ENCODE results near the gene ZBTB17. TPM values are rescaled to one million over a fixed set of nuclear protein-coding genes. Genes with fewer than 3 reads are reported as not detected.

The ZBTB17 gene
- total and polyA plus RNA-seq, 2 of the 4 experiments (the other 2 are of a cell fraction), result 26.3 to 58.2 TPM

DNA sequence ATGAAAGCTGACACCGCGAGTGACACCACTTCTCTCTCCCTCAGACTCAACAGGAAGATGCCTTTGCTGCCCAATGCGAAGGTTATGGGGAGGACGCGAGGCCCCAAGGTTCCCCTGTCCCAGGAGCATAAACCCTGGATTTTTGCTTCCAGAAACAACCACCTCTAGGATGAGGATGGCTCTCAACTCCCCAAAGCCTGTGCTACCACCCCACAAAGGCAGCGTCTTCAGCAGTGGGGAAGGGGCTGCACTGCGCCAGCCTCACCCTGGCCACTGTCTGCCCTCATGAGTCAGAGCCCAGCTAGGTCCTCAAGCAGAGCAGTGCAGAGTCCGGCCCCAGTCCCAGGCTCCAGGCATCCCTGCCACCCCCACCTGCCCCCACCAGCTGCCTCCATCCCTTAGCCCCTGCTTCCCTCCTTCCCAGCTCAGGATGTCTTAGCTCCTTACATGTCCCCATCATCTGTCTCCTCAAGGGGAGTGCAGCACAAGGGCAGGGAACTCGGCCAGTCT, 21.2 kb upstream of the ZBTB17 start:
- Histone ChIP-seq H2AK5ac (ENCODE audit: low read depth, low read length) (no peak overlapping the region), H3K56ac (ENCODE audit: extremely low read depth, insufficient read depth, low read length) (no peak overlapping the region), H3K9me3 (ENCODE audit: control insufficient read depth, insufficient read depth, low read length) (no peaks in the 10 kb centered on the region), H3K4me2 (ENCODE audit: low read depth, low read length) (no peak overlapping the region), H3K27me3 (ENCODE audit: control insufficient read depth, insufficient read depth, low read length) (peaks cover 15% of the 10 kb centered on the region; the same call in 1 of the 2 replicates), H2BK20ac (ENCODE audit: low read depth, low read length) (no peak overlapping the region), H4K91ac (ENCODE audit: insufficient read depth, low read depth, low read length) (no peak overlapping the region), H3K18ac (ENCODE audit: low read depth, low read length) (no peak overlapping the region), H3K36me3 (ENCODE audit: control insufficient read depth, insufficient read depth, low read length) (no peaks in the 10 kb centered on the region), H3K79me1 (ENCODE audit: low read depth in 1 of 2, low read length in 2 of 2) (no peaks in the 10 kb centered on the region), H2BK5ac (ENCODE audit: low read depth, low read length, poor library complexity, severe bottlenecking) (no peak overlapping the region), H2AFZ (replicated peaks; ENCODE audit: low read length, poor library complexity) (no peak overlapping the region), H3K4ac (ENCODE audit: low read depth, low read length) (no peak overlapping the region), H2BK15ac (ENCODE audit: low read depth, low read length) (no peak overlapping the region), H2AK9ac (replicated peaks; ENCODE audit: low read depth, low read length, poor library complexity) (no peak overlapping the region), H2BK120ac (ENCODE audit: low read depth, low read length) (no peak overlapping the region), H4K20me1 (ENCODE audit: insufficient read depth, low read length) (no peaks in the 10 kb centered on the region), H3K27ac (ENCODE audit: insufficient read depth, low read length) (no peak overlapping the region), H4K5ac (ENCODE audit: low read depth, low read length) (no peak overlapping the region), H3K9ac (ENCODE audit: low read depth, low read length) (no peak overlapping the region), H4K8ac (ENCODE audit: low read depth in 2 of 2, low read length in 2 of 2) (no peak overlapping the region), H3K14ac (replicated peaks; ENCODE audit: low read depth, low read length) (no peak overlapping the region), H3K23ac (ENCODE audit: low read depth, low read length) (no peak overlapping the region), H3K4me1 (ENCODE audit: control insufficient read depth, insufficient read depth, low read length) (peaks cover 2% of the 10 kb centered on the region; the same call in 1 of the 2 replicates), H3K9me1 (ENCODE audit: insufficient read depth, low read length) (no peaks in the 10 kb centered on the region), H3K4me3 (ENCODE audit: insufficient read depth, low read depth, low read length) (no peak overlapping the region)
- dilution Hi-C loops (cut with HindIII; ENCODE audit: low sequenced_read_pairs, unreplicated experiment), result no loop called here
- POLR2A ChIA-PET (ENCODE audit: unreplicated experiment), result no interaction called here
- intact Hi-C loops (cut with micrococcal nuclease), result no loop called here
- CTCF ChIA-PET, result no interaction called here
- in situ Hi-C loops (cut with MboI; ENCODE audit: low sequenced_read_pairs), result loop anchor here (5.0 to 10.0 kb wide), 2 partner anchors 62 to 180 kb away; no protein-coding TSS in a partner anchor
- no peak for ATAC-seq (ENCODE audit: low read depth)
- WGBS, 2 experiments (ENCODE audit: extremely low coverage in 2 of 2, insufficient read length in 1 of 2), result 89% methylated on average over 4 of the region's 9 CpGs; no CpG with 5 or more reads in 1 of the 2 experiments
- no peak for TF ChIP-seq MAZ (IDR thresholded peaks at IDR 0.05; ENCODE audit: borderline replicate concordance, low read depth, low read length)
- TF ChIP-seq RAD21 (IDR thresholded peaks at IDR 0.05; ENCODE audit: low read length), result no peak
- BruUV-seq (replicated peaks), result no TSS peak
- no peak for DNase-seq
